Hematopoietic multipotent progenitor cell treated with erythropoietin and hydrocortisone succinate and interleukin-3 and kit ligand, for 4 days (in vitro differentiated cells): Measurements from ENCODE around the gene MGLL.
"Not testable (repeated sequence)": the region's sequence is repeated elsewhere in the genome, so short reads cannot be mapped to it uniquely, and the experiment has no call there.

Experiments
- DNase-seq: peaks from one replicate; pipeline ENCODE4 v3.0.0-alpha.2; 2015

The MGLL gene

DNA sequence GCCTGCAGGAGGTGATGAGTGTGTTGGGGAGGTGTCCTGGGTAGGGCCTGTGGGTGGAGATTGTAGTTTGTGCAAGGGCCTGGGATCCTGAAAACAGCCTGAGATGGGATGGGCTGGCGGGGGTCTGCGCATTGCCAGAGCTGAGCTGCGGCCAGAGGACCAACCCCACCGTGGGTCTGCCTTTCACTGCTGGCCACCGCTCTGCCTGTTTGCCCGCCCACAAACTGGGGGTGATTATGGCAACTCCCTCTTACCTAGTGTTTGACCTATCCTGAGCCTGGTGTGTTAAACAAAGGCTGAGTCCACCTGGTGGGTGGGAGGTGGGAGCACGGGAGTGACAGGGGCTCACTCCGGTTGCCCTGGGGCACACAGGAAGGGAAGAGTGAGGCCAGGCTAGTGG, 139.8 kb downstream of the MGLL start:
- no peak for DNase-seq

DNA sequence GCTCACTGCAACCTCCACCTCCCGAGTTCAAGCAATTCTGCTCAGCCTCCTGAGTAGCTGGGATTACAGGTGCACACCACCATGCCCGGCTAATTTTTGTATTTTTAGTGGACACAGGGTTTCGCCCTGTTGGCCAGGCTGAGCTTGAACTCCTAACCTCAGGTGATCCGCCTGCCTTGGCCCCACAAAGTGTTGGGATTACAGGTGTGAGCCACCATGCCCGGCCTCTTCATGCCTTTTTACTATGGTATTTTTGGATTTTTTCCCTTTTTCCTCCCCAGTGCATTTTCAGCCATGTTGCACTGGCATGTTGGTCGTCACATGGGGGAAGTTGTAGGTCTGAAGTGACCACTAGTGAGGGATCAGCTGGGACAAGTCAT, 140.2 kb downstream of the MGLL start:
- DNase-seq, result not testable (repeated sequence)

GRCh38 chr3:127680798-127681221, 141.5 kb downstream of the MGLL start:
- DNase-seq, result no peak

GRCh38 chr3:127680146-127680661, 142.1 kb downstream of the MGLL start:
- no peak for DNase-seq

- no peak for DNase-seq
Measured at GRCh38 chr3:127679534-127680145, 142.7 kb downstream of the MGLL start.

- no peak for DNase-seq
Measured at GRCh38 chr3:127678611-127679533, 143.4 kb downstream of the MGLL start.

- DNase-seq, result no peak
Measured at GRCh38 chr3:127678315-127678599, 144.1 kb downstream of the MGLL start.

DNA sequence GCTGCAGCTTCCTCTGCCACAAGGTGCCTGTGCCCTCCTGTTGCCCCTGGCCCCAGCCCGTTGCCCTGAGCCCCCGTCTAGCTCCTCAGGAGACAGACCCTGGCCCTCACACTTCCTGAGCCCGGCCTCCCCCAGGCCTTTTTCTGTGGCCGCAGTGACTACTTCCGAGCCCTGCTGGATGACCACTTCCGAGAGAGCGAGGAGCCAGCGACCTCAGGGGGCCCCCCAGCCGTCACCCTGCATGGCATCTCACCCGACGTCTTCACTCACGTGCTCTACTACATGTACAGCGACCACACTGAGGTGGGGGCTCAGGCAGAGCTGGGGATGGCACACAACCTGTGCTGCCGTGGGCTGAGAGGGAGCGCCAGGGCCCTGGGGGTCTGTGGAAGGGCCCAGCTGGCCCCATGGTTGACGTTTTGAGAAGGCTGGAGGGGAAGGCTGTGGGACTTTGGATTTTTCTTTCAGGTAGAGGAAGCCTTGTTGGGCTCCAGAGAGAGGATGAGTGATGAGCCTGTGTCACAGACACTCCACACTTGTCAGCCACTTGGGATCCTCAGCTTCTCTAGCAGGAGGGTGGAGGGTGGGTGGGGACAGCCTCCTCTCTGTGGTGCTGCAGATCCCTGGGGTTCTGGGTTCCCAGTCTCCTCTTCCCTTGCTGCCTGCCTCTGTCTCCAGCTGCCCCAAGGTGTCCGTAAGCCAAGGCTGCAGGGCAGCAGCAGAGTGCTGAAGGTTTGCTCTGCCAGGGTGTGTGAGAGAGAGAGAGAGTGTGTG, 144.6 kb downstream of the MGLL start:
- DNase-seq, result no peak

DNA sequence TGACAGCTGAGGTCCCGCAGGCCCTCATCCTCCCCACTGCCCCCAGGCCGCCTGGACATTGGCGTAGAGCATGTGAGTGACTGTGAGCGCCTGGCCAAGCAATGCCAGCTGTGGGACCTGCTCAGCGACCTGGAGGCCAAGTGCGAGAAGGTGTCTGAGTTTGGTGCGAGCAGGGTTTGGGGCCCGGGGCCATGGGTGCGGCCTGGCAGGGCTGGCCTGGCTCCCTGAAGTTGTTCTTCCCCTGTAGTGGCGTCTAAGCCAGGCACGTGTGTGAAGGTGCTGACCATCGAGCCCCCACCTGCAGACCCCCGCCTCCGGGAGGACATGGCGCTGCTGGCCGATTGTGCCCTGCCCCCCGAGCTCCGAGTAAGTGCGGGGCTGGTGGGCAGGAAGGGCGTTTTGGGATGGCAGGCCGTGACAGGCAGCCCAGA, 145.4 kb downstream of the MGLL start:
- no peak for DNase-seq

DNA sequence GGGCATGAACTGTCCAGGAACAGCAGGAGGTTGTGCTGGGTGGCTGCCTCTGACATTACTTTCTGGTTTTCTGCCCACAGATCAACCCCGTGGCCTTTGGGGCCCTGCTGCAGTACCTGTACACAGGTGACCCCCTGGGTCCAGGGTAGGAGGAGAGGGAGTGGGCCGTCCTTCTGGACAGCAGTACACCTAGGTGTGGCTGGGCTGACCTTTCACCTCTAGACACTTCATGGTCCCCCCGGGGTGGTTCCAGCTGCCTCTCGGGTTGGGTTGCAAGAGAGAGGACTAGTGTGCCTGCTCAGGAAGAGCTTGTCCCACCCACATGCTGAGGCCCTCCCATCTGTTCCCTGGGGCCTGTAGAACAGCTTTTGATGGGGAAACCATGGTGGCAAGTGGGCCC, 145.9 kb downstream of the MGLL start:
- DNase-seq, result no peak

GRCh38 chr3:127675651-127676391, 146.5 kb downstream of the MGLL start:
- DNase-seq, result no peak

- DNase-seq, result no peak
Measured at GRCh38 chr3:127674790-127675189, 147.5 kb downstream of the MGLL start.

DNA sequence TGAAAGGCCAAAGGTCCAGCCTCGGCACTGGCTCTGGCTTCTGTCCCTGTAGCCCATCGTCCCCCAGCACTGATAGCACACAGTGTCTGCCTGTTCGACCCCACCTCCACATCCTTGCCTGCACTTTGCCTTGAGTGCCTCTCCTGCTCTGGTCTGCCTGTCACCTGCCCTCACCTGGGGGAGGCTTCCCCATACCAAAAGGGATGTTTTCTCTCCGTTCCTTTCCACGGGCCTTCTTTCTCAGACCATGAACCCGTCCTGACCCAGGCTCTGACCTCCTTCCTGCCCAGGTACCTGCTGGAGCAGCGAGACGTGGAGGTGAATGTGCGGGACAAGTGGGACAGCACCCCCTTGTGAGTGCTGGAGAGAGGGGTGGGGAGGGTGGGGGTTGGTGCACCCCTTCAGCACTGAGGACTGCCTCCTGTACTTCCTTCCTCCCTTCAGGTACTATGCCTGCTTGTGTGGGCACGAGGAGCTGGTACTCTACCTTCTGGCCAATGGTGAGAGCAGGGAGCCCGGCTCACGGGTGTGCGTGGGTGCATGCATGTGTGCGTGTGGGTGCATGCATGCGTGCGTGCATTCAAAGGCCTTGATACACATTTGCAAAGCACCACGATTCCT, 148.1 kb downstream of the MGLL start:
- no peak for DNase-seq

DNA sequence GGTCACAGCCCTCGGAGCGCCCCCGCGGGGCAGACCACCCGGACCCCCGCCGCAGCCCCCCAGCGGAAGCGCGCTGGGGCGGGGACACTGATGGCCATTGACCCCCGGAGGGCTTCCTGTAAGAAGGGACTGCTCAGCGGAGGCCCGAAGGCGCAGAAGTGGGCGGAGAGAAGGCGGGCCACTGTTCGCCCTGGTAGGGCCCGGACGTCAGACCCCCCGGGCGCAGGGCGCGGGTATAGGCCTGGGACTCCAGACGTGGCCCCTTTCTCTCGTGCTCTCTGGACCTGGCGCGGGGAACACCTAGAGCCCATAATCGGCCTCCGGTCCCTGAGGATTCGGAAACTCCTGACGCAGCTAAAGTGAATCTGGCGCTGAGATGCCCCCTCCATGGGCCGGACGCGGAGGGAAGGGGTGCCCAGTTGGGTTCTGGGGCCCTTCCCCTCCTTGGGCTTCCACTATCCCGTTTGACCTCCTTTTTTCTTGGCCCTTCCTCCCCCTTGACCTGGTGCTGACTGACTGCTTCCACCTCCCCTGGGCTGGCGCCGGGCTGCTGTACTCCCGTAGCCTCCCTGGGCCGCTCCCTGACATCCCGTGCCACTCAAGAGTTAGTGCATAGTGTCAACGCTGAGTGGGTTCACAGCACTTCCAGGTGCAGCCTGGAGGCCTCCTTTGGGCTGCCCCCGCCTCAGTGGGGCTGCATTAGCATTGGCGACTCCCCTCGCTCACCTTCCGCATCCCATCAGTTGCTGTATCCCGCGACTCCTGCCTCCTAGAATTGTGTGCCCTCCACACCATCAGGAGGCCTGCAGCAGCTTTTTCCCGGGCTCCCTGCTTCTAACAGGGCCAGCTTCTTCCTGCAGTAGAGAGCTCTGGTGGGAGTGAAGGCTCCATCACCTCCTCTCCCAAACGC, 148.9 kb downstream of the MGLL start:
- DNase-seq, result peak; percentile 74

- DNase-seq, result peak; percentile 93
Measured at GRCh38 chr3:127672429-127673190, 149.7 kb downstream of the MGLL start, which contains the start of gene ABTB1. Gene ABTB1 (plus strand): TSS chr3:127672952. CDS start chr3:127673026, 74 bp downstream.

GRCh38 chr3:127671523-127672428, 150.5 kb downstream of the MGLL start:
- DNase-seq, result peak; percentile 62

GRCh38 chr3:127670761-127671522, 151.4 kb downstream of the MGLL start:
- DNase-seq, result no peak

DNA sequence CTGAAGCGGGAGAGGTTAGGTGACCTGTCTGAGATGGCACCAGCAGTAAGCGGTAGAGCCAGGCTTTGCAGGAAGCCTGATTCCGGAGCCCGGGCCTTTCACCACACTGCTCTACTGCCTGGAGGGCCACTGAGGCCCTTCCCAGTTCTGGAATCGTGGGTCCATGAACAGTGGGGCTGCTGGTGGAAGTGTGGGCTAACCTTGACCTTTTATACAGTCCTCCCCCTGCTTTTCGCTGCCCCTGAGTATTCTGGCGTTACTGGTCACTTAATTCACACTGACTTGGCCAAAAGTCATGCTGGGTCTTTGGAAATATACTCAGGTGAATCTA, 152.1 kb downstream of the MGLL start:
- no peak for DNase-seq
